ENCODE measurements around the gene OPHN1. TPM values are rescaled to one million over a fixed set of nuclear protein-coding genes. Genes with fewer than 3 reads are reported as not detected.

OPHN1 gene
- total and polyA plus RNA-seq, 2 of the 13 experiments (the other 11 are each of a cell fraction or from before 2014, with no cell fraction given): 1.6 to 1.7 TPM

DNA sequence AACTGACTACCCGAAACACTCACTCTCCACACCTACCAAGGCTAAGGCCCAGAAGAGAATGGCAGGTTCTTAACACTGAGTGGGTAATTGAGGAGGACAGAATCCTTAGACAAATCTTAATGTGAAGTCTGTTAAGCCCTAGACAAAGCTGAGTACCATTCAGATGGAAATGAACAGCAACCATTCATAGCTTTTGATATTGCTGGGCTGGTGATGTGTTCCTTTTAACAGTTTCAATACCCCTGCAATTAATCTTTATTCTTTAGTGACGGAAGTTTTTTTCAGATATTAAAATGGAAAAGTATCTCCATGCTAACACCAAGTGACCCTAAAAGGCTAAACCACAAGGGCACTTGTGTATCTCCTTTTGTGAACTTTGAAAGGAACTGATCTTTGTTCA is 334.9 kb downstream of the OPHN1 start:
- BruUV-seq (replicated peaks): no TSS peak
- in situ Hi-C loops (cut with HindIII; ENCODE audit: extremely low pct_ligation_motif_present, low pct_unique_long_range_greater_than_20kb) (no loop called here), intact Hi-C loops (cut with micrococcal nuclease; ENCODE audit: unreplicated experiment) (no loop called here)
- Histone ChIP-seq H3K27ac (ENCODE audit: extremely low read length, insufficient read depth, low read length) (no peak overlapping the region), H3K9ac (ENCODE audit: insufficient read depth, low read depth, low read length) (no peak overlapping the region), H3K36me3 (replicated peaks in 1 of 2; ENCODE audit: control insufficient read depth in 1 of 2, insufficient read depth in 2 of 2, low read length in 2 of 2) (no peaks in the 10 kb centered on the region), H3K27me3 (ENCODE audit: control insufficient read depth in 1 of 2, insufficient read depth in 2 of 2, low read length in 2 of 2) (no peaks in the 10 kb centered on the region), H4K20me1 (ENCODE audit: insufficient read depth, low read length) (no peaks in the 10 kb centered on the region), H3K4me3 (replicated peaks in 1 of 3; ENCODE audit: insufficient read depth in 1 of 3, low read depth in 2 of 3, low read length in 3 of 3) (no peak overlapping the region), H3K4me2 (ENCODE audit: low read depth, low read length) (no peak overlapping the region), H2AFZ (ENCODE audit: low read length) (no peak overlapping the region), H3K79me2 (ENCODE audit: insufficient read depth, low read length) (no peaks in the 10 kb centered on the region), H3K9me3 (ENCODE audit: low read length) (no peaks in the 10 kb centered on the region), H3K4me1 (ENCODE audit: insufficient read depth, low read length) (no peaks in the 10 kb centered on the region)
- DNase-seq (ENCODE audit: low spot score) (no peak), FAIRE-seq (no peak), ATAC-seq (no peak)
- TF ChIP-seq RBM22 (optimal IDR thresholded peaks at IDR 0.05; ENCODE audit: low read length) (no peak), ZNF510 (CRISPR knock-in tag; IDR thresholded peaks at IDR 0.05; ENCODE audit: low read depth) (no peak), PHF5A (CRISPR knock-in tag; IDR thresholded peaks at IDR 0.05; ENCODE audit: low read depth, unreplicated experiment) (no peak), ZNF430 (CRISPR knock-in tag; IDR thresholded peaks at IDR 0.05) (no peak), WIZ (CRISPR knock-in tag; IDR thresholded peaks at IDR 0.05) (no peak), ATF2 (CRISPR knock-in tag; IDR thresholded peaks at IDR 0.05) (no peak), HOXA3 (CRISPR knock-in tag; IDR thresholded peaks at IDR 0.05) (no peak), EEA1 (CRISPR knock-in tag; IDR thresholded peaks at IDR 0.05; ENCODE audit: borderline replicate concordance) (no peak), TBX3 (IDR thresholded peaks at IDR 0.05; ENCODE audit: borderline replicate concordance) (no peak), ZNF205 (CRISPR knock-in tag; IDR thresholded peaks at IDR 0.05) (no peak)
- ChIA-PET POLR2A (no interaction called here), CTCF (ENCODE audit: low intra/inter-chr PET ratio, low total read pairs) (no interaction called here)
- WGBS (ENCODE audit: low lambda C conversion rate): 92% methylated on average over 1 of the region's 2 CpGs

Data from HepG2 (cell line).